Common myeloid progenitor, CD34-positive (primary cell): ENCODE results near the gene ZBTB3.
A peak's percentile ranks its signal among the peaks of the same experiment; 100 is the strongest.

ENCODE experiments used
- CTCF ChIA-PET: fragments of 350-600 bp; sonication (Branson Sonifier 250); formaldehyde crosslinking; loops from one replicate; lab custom pipeline; 2021; ENCODE audit warnings: antibody characterized with exemption; lab: Charles Lee
- POLR2A ChIA-PET: fragments of 350-600 bp; sonication (Branson Sonifier 250); formaldehyde crosslinking; loops from one replicate; lab custom pipeline; 2021; ENCODE audit warnings: antibody characterized with exemption; lab: Charles Lee
- DNase-seq, 3 donors: peaks; one replicate each; pipeline versions ENCODE4 v3.0.0 to v3.0.0-alpha.2; 2013
- H3K27ac ChIP-seq, 2 experiments: 1 replicate in 1 of 2; 2 replicates in 1 of 2; pipeline ENCODE4 v1.7.0; 2013; ENCODE audit warnings: inconsistent platforms in 2 of 2, low read length in 2 of 2, mild to moderate bottlenecking in 2 of 2, low read depth in 1 of 2, moderate library complexity in 1 of 2; ENCODE audit not compliant: severe bottlenecking in 2 of 2, insufficient read depth in 1 of 2, poor library complexity in 1 of 2
- H3K27me3 ChIP-seq, 5 experiments: replicated peaks in 2 of 5; 1 replicate in 3 of 5; 2 replicates in 2 of 5; pipeline versions ENCODE4 v1.6.1 to v1.7.0; 2013; ENCODE audit warnings: low read length in 4 of 5, mild to moderate bottlenecking in 2 of 5, moderate library complexity in 2 of 5, inconsistent platforms in 1 of 5; ENCODE audit not compliant: insufficient read depth in 5 of 5, control insufficient read depth in 4 of 5
- H3K36me3 ChIP-seq, 4 experiments: 1 replicate in 2 of 4; 2 replicates in 2 of 4; pipeline versions ENCODE4 v1.6.1 to v1.7.0; 2013; ENCODE audit warnings: low read length in 3 of 4, control low read depth in 1 of 4, mild to moderate bottlenecking in 1 of 4; ENCODE audit not compliant: control insufficient read depth in 4 of 4, insufficient read depth in 4 of 4
- H3K4me1 ChIP-seq, 4 experiments: 1 replicate in 3 of 4; 2 replicates in 1 of 4; pipeline versions ENCODE4 v1.6.1 to v1.7.1; 2013; ENCODE audit warnings: low read length in 3 of 4, mild to moderate bottlenecking in 3 of 4, control low read depth in 1 of 4, inconsistent platforms in 1 of 4, moderate library complexity in 1 of 4; ENCODE audit not compliant: control insufficient read depth in 4 of 4, insufficient read depth in 4 of 4; ENCODE audit errors: control extremely low read depth in 1 of 4
- H3K4me3 ChIP-seq, 7 experiments: 1 replicate in 4 of 7; 2 replicates in 3 of 7; pipeline versions ENCODE4 v1.5.1 to v1.7.0; 2013; ENCODE audit warnings: mild to moderate bottlenecking in 7 of 7, low read length in 6 of 7, moderate library complexity in 6 of 7, inconsistent platforms in 2 of 7, low read depth in 2 of 7, control low read depth in 1 of 7; ENCODE audit not compliant: insufficient read depth in 4 of 7, control insufficient read depth in 1 of 7; ENCODE audit errors: extremely low read depth in 1 of 7
- H3K9me3 ChIP-seq, 5 experiments: 1 replicate in 4 of 5; 2 replicates in 1 of 5; pipeline versions ENCODE4 v1.6.1 to v1.7.1; 2013; ENCODE audit warnings: low read length in 4 of 5, mild to moderate bottlenecking in 2 of 5, inconsistent platforms in 1 of 5, low read depth in 1 of 5, moderate library complexity in 1 of 5; ENCODE audit not compliant: control insufficient read depth in 4 of 5, insufficient read depth in 2 of 5; ENCODE audit errors: control extremely low read depth in 1 of 5
- WGBS: methylation state at CpG from one replicate; pipeline ENCODE4 v1.1.5; 2013; ENCODE audit not compliant: insufficient coverage; 5-methylcytosine and 5-hydroxymethylcytosine counted together

ZBTB3 gene

DNA sequence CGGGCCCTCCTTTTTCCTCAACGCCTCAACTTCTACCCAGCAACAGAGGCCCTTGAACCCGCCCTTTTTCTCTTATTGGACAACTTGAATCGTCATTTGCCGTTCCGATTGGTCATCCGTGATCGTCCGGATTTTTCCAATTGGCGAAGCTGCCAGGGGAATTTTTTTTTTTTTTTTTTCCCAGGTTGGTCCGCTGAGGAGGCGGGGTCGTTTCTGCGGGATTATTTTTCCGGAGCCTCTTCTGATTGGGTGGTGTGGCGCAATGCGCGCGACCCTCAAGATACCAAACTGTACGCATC lies 26.1 kb downstream of the ZBTB3 start:
- Histone ChIP-seq H3K4me1 (peaks cover 23 to 47% (median 41%) of the 10 kb centered on the region in 4 experiments), H3K36me3 (peaks cover 2 to 31% (median 13%) of the 10 kb centered on the region in 4 experiments), H3K27ac (peak overlapping the region; percentile 84 to 95), H3K9me3 (no peaks in the 10 kb centered on the region), H3K4me3 (peak overlapping the region; percentile 83 to 100 (median 89)), H3K27me3 (no peaks in the 10 kb centered on the region)
- ChIA-PET POLR2A (interaction anchor here (0.6 to 3.8 kb wide), 19 partner anchors 15 to 331 kb away, joined by 3 to 22 read pairs (median 4); partner anchors contain the start of genes INTS5, LBHD1, NXF1 and POLR2G), CTCF (interaction anchor here (0.8 to 5.4 kb wide), 6 partner anchors 9 to 60 kb away, joined by 3 to 22 read pairs (median 3); partner anchors contain the start of genes TMEM179B and ZBTB3)
- WGBS, result 0% methylated on average over 9 of the region's 20 CpGs
- DNase-seq, result peak; percentile 98

DNA sequence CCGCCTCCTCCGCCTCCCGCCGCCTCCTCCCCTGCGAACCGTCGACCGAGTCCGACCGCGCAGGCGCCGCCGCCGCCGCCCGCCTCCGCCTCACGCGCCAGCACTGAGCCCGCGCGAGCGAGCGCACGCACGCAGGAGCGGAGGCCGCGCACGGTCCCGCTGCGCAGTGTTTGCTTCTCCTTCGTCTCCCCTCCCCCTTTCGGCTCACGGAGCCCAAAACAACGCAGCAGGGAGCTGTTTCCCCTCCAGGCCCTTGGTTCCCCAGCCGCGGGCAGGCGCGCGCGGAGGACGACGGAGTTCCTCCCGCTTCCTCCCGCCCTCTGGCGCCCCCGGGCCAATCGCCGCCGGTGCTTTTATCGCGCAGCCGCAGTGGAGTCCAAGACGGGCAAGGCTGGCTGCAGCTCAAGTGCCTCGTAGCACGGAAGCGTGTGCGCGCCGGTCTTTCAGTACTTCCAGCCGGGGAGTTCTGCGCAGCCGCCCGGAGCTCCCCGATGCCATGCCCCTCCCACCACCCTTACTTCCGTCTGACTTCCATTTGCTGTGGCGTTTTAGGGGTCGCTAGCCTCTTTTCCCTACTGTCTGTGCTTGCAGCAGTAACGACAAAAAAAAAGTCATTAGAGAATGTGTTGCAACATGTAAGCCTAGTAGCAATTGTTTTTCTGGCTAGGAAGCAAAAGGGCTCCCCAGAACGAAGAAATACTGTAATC lies 26.6 kb downstream of the ZBTB3 start, which contains the start of gene HNRNPUL2:
HNRNPUL2 (minus strand) TSS at position 293 of the 707 bp plus-strand sequence. CDS start 301 bp downstream, outside the sequence.
- ChIA-PET CTCF (interaction anchor here (0.6 to 1.7 kb wide), 9 partner anchors 9 to 51 kb away, joined by 3 to 5 read pairs (median 3); partner anchors contain the start of gene ZBTB3), POLR2A (interaction anchor here (0.6 to 3.8 kb wide), 20 partner anchors 11 to 331 kb away, joined by 3 to 22 read pairs (median 4); partner anchors contain the start of genes INTS5, LBHD1, NXF1 and POLR2G)
- Histone ChIP-seq H3K27me3 (no peaks in the 10 kb centered on the region), H3K9me3 (no peaks in the 10 kb centered on the region), H3K27ac (peak within 1 kb of the TSS; percentile 84 to 95), H3K36me3 (peaks cover 5 to 36% (median 18%) of the 10 kb centered on the region in 4 experiments), H3K4me1 (peaks cover 23 to 47% (median 41%) of the 10 kb centered on the region in 4 experiments), H3K4me3 (peak within 1 kb of the TSS; percentile 83 to 100 (median 89))
- WGBS, result 0% methylated on average over 42 of the region's 72 CpGs
- DNase-seq, result peak; percentile 100

DNA sequence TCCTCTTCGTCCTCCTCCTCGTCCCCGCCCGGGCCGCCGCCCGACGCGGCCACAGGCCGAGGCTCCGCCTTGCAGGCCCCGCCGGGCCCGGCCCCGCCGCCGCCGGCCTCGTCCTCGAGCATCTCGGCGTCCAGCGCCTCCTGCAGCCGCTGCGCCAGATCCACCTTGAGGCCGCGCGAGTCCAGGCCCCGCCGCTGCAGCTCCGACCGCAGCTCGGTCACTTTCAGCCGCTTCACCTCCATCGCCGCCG lies 27.1 kb downstream of the ZBTB3 start:
- CTCF ChIA-PET, result interaction anchor here (0.6 to 1.7 kb wide), 8 partner anchors 9 to 50 kb away, joined by 3 to 5 read pairs (median 3); partner anchors contain the start of gene ZBTB3
- no peak for DNase-seq
- POLR2A ChIA-PET, result interaction anchor here (0.7 to 3.8 kb wide), 9 partner anchors 11 to 127 kb away, joined by 3 to 22 read pairs (median 6); partner anchors contain the start of genes STX5 and TMEM223
- H3K27ac ChIP-seq, result peak overlapping the region; percentile 69 to 95
- H3K27me3 ChIP-seq, result no peaks in the 10 kb centered on the region
- H3K9me3 ChIP-seq, result no peaks in the 10 kb centered on the region
- H3K4me1 ChIP-seq, result peaks cover 23 to 47% (median 41%) of the 10 kb centered on the region in 4 experiments
- peaks cover 7 to 41% (median 22%) of the 10 kb centered on the region in 4 experiments for H3K36me3 ChIP-seq
- peak overlapping the region; percentile 83 to 100 (median 89) for H3K4me3 ChIP-seq
- WGBS, result 0% methylated on average over 25 of the region's 37 CpGs

DNA sequence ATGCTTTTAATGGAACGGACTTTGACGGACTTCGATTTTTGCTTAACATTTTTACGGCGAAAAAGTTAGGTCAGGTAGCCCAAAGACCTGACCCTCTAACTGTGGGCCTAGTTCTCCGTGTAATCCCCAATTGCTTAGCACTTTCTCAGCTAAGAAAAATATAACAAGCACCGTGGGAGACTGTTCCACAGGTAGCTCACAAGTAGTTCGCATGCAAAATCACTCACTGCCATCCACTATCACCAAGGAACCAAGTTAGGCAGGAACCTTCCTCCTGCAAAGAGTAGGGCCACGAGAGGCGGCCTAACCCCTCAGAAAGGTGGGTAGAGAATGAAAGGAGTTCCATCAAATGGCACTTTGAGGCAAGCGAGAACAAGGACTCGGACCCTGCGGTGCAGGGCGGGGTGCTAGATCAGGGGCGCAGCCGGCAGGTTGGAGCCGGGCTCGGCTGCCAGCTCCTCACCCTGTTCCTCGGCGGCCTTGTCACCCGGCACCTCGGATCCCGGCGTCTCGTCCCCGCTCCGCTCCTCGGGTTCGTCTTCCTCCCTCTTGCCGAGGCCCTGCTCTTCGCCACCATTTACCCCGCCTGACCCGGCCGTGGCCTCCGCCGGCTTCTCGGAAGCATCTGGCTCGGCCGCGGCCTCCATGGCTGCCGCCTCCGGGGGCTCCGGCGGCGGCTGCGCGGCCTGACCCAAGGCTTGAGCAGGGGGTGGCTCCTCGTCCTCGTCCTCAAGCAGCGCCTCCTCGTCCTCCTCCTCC lies 27.6 kb downstream of the ZBTB3 start:
- DNase-seq, result no peak
- H3K27me3 ChIP-seq, result no peaks in the 10 kb centered on the region
- no peaks in the 10 kb centered on the region for H3K9me3 ChIP-seq
- ChIA-PET POLR2A (interaction anchor here (0.7 to 3.8 kb wide), 6 partner anchors 12 to 115 kb away, joined by 3 to 22 read pairs (median 8); partner anchors contain the start of genes C11orf98, CSKMT and STX5), CTCF (interaction anchor here (0.6 to 1.7 kb wide), 11 partner anchors 9 to 124 kb away, joined by 3 to 5 read pairs (median 3); partner anchors contain the start of genes C11orf98 and CSKMT)
- peaks cover 11 to 45% (median 27%) of the 10 kb centered on the region in 4 experiments for H3K36me3 ChIP-seq
- WGBS, result under 1% methylated on average over 49 of the region's 51 CpGs
- peak overlapping the region; percentile 83 to 100 (median 89) for H3K4me3 ChIP-seq
- H3K4me1 ChIP-seq, result peaks cover 23 to 47% (median 41%) of the 10 kb centered on the region in 4 experiments
- H3K27ac ChIP-seq, result peak overlapping the region; percentile 69 to 95

DNA sequence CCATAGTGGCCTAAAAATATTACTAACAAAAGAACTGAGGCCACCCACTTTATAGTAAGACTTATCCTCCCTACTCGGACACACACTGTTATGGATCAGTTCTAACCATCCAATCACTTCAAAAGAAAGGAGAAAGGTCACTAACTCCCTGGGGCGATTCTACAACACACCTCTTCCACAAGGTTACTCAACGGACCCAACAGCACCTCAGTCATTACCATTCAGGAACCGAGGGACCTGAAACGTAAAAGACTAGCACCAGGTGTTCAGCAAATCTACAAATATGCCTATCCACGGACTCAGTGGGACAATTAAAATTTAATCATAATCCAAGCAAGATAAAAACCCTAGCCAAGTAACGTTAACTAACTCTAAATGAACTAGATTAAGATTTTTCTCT lies 28.3 kb downstream of the ZBTB3 start:
- Histone ChIP-seq H3K4me3 (peak overlapping the region in 6 of 7 experiments; percentile 83 to 100 (median 91)), H3K36me3 (peaks cover 17 to 48% (median 32%) of the 10 kb centered on the region in 4 experiments), H3K4me1 (peaks cover 23 to 44% (median 37%) of the 10 kb centered on the region in 4 experiments), H3K27ac (peak overlapping the region; percentile 69 to 95), H3K9me3 (no peaks in the 10 kb centered on the region), H3K27me3 (no peaks in the 10 kb centered on the region)
- ChIA-PET CTCF (interaction anchor here (0.6 to 1.7 kb wide), 7 partner anchors 12 to 125 kb away, joined by 3 to 5 read pairs (median 3); partner anchors contain the start of genes C11orf98 and CSKMT), POLR2A (interaction anchor here (0.8 to 3.8 kb wide), 2 partner anchors 16 to 60 kb away, joined by 5 to 22 read pairs; partner anchors contain the start of genes C11orf98 and CSKMT)
- WGBS, result 0% methylated on average over 7 of the region's 7 CpGs
- DNase-seq, result no peak

- Histone ChIP-seq H3K27ac (peak overlapping the region in 1 of 2 experiments; percentile 26), H3K4me1 (peaks cover 19 to 33% (median 25%) of the 10 kb centered on the region in 4 experiments), H3K4me3 (peak overlapping the region in 2 of 7 experiments; percentile 83 to 100), H3K36me3 (peaks cover 25 to 63% (median 45%) of the 10 kb centered on the region in 4 experiments), H3K27me3 (no peaks in the 10 kb centered on the region), H3K9me3 (no peaks in the 10 kb centered on the region)
- ChIA-PET POLR2A (no interaction called here), CTCF (interaction anchor here (1.4 to 2.7 kb wide), 6 partner anchors 8 to 43 kb away, joined by 3 to 9 read pairs (median 8); no protein-coding TSS in a partner anchor)
- no peak for DNase-seq
- 94% methylated on average over 8 of the region's 8 CpGs for WGBS
These were observed 29.8 kb downstream of the ZBTB3 start for GRCh38 chr11:62724171-62724570.
